NCI-H1092 (cell line): ENCODE measurements around the gene PRR23E.

Experiments used
- DNase-seq: peaks from one replicate; lab custom pipeline; 2025; lab: John Stamatoyannopoulos, UW

PRR23E gene

GRCh38 chr3:127184870-127185216 is 8.1 kb upstream of the PRR23E start:
- DNase-seq: no peak

GRCh38 chr3:127185268-127185667 is 7.7 kb upstream of the PRR23E start:
- DNase-seq: no peak

- no peak for DNase-seq
Observed at GRCh38 chr3:127185962-127186674, 6.8 kb upstream of the PRR23E start.

DNA sequence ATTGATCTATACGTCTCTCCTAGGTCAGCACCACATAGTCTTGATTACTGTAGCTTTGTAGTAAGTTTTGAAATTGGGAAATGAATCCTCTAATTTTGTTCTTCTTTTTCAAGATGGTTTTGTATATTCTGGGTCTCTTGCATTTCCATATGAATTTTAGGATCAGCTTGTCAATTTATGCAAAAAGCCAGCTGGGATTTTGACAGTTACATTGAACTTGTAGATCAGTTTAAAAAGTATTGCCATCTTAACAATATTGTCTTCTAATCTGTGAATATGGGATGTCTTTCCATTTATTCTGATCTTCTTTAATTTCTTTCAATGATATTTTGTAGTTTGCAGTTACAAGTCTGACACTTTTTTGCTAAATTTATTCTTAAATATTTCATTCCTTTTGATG is 5.6 kb upstream of the PRR23E start:
- no peak for DNase-seq

- DNase-seq: no peak
Observed at GRCh38 chr3:127193341-127193740, 410 bp downstream of the PRR23E start.

DNA sequence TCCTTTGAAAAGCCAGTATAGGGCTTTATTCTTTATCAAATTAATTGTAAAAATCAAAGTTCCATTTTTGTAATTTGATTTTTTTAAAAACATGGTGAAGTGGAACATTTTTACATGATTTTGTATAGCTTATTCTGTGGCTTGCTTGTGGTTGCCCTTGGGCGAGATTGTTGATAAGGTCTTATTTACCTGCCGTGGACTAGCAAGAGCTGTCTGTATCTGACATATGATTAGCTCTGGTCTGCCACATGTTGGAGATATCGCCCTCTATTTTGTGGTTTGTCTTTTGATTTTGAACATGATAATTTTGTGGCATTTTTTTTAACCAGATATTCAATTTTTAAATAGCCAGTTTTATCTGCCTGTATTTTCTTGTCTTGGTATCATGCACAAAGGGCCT is 844 bp downstream of the PRR23E start:
- DNase-seq: no peak

DNA sequence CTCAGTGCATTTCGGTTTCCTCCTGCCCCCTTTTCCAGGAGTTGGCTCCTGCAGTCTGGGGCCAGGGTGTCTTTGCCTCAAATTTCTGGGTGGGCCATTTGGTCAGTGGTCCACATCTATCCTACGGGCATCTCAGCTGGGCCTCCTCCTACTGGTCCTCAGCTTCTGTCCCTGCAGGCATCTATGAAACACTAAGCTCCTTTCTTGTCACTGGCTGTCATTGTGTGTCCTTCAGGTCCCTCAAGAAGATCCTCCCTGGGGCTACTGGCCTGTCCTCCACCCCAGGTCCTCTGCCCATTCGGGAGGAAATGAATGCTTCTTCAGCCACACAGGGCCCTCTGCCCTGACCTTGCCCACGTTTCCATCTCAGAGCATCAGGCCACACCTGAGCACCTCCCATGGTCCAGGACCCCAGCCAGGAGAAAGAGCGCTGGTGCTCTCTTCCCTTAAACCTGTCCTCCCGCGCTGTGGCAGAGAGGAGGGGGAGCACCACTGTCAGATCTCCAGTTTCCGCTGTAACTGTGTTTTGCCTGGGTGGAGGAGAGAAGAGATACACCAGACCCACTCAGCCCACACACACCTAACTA is 1.8 kb downstream of the PRR23E start:
- no peak for DNase-seq

GRCh38 chr3:127195417-127195816 is 2.5 kb downstream of the PRR23E start:
- no peak for DNase-seq

GRCh38 chr3:127196002-127196401 is 3.1 kb downstream of the PRR23E start:
- DNase-seq: no peak

DNA sequence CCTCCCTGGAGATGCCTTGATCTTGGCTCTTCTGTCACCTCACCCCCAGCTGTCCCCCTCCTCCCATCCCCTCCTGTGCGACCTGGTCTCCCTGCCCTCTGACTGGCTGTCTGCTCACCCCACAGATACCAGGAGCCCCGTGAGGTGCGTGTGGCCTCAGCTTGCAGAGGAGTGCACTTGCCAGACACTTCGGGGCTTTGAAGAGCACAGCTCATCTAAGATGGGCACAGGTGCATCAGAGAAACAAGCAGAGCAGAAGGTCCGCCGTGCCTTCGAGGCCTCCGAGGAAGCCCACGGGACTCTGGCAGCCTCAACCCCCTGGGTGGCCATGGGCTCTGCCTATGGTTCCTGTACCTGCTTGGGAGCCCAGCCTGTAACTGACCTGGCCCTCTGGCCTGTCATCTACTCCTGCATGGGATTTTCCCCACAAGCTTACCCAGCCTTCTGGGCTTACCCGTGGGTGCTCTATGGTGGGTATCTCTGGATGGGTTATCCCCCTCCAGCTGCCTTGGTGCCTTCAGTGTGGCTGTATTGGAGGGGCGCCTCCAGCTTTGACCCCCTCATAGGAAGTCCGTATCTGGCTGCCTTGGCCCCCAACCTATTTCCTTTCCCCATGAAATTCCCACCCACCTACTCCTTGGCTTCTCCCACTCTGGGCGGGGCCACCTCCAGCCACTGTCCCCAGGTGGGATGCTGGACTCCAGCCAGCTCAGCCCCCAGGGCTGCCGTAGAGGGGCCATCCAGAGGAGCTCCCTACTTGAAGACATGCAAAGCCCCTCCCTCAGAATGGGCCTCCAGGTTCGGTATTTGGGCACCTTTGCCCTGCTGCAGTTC is 3.8 kb downstream of the PRR23E start:
- no peak for DNase-seq

DNA sequence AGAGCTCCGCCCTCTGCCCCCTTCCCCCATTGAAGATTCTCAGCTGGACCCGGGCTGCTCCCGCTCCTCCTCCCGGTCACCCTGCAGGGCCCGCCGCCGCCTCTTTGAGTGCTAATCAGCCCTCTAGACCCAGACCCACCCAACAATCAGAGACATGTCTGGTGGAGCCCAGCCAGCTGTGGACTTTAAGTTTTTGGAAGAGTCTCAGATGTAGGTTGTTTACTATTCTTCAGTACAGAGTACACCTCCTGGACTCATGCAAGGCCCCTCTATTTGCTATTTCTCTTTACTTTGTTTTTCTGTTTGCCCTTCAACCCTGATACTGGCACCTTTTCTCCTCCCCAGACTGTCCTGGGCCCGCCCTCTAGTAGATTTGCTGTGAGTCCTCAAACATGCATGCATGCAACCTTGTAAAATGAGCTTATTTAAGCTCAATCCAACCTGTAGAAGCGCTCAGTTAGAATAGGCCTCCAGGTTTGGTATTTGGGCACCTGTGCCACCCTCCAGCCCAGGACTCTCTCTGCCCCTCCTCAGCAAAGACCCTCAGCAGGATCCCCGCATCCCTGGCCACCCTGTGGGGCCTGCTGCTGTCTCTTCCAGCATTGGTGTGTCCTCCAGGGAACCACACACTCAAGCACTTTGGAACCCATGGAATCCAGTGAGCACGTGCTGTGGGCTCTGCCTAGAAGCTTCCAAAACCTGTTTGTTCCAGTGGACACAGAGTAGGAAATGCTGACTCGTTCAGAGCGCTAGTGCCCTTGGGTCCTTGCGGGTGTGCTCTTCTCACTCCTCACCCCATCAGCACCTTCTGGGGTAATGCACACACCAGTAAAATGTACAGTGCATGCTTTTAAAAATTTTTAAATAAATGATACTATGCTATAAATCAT is 4.6 kb downstream of the PRR23E start:
- DNase-seq: no peak

DNA sequence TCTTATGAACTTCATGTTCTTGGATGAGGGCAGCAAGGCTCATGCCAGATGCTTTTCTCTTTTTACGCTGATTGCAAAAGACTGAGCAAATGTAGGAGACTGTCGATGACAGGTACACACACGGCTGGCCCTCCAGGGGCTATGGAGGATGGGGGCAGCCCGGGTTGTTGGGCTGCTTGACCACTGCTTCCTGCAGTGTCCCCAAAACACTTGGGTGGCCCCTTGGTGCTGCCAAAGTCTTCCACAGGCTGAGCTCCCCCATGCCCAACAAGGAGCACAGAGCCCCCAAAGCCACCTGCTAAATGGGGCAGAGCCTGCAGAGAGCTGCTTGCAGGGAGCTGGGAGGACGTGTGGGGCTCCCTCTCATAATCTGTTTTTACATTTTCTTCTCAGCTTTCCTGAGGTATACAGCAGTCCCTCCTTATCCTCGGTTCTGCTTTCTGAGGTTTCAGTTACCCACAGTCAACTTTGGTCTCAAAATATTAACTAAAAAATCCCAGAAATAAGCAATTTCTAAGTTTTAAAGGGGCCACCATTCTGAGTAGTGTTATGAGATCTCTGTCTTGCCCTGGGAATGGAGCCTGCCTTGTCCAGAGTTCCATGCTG is 7.3 kb downstream of the PRR23E start:
- DNase-seq: no peak

DNA sequence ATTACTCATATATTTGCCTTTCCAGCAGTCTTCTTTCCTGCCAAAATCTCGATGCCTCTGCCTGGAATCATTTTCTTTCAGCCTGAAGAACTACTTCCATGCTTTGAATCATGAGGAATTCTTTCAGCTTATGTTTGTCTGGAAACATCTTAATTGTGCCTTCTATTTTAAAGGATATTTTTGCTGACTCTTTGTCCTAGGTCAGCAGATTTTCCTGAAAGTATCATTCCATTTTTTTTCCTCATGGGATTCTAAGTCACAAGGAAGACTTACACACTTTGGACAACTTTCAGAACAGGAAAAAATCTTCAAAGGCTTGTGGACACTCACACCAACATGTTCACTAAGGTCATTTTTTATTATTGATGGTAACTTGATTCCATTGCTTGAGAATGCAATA is 10.1 kb downstream of the PRR23E start:
- no peak for DNase-seq

GRCh38 chr3:127204841-127205582 is 12.1 kb downstream of the PRR23E start:
- no peak for DNase-seq

DNA sequence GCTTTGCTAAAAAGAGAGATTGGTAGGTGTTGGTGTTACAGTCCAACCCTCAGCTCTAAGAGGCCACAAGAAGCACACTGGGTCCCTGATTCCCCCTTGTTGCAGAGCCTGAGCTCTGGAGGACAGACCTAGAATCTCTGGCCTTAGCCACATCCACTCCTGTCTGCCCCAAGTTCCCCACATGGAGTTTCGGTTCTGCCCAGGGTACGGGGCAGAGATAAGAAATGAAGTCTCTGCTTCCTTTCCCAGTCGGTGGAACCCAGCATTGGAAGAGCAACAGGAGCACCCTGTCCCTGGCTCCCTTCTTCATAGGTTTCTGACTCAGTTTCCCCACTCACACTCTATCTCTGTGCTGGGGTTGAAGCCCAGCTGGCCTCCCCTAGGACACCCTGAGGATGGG is 13.2 kb downstream of the PRR23E start:
- DNase-seq: no peak

DNA sequence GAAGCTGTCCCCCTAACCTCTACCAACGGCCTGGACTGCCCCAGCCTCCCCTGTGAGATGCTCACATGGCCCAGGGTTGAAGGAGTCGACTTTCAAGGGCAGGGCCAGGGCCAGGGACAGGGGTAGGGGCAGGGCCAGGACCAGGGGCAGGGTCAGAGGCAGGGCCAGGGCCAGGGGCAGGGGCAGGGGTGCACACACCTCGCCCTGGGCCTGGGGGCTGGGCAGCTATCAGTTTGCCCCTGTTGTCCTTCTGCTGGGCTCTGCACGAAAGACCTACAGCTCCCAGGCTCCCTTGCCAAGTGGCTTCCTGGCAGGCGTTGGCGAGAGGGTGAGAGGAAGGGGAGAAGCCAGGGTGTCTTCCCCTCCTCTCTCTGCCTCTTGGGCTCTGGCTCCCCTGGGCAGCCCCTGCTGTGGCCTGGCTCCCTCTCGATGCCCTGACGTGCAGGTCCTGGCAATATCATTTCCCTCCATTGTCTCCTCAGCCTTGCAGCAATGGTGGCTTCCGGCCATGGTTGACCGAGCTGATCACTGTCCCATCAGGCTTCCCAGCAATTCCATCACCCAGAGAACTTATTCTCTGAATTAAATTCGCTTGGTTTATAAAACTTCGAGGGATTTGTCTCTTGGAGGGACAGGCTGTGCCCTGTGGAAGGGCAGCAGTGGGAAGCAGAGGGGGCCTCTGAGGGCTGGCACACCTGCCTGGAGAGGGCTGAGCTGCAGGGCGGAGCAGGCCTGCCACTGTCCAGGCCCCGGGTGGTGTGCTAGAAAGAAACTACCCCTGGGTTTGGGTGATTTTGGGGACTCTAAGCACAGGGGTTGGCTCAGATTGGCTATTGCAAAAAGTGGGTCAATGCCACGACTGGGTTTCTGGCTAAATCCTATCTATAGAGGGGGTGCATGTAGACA is 13.9 kb downstream of the PRR23E start:
- DNase-seq: no peak

DNA sequence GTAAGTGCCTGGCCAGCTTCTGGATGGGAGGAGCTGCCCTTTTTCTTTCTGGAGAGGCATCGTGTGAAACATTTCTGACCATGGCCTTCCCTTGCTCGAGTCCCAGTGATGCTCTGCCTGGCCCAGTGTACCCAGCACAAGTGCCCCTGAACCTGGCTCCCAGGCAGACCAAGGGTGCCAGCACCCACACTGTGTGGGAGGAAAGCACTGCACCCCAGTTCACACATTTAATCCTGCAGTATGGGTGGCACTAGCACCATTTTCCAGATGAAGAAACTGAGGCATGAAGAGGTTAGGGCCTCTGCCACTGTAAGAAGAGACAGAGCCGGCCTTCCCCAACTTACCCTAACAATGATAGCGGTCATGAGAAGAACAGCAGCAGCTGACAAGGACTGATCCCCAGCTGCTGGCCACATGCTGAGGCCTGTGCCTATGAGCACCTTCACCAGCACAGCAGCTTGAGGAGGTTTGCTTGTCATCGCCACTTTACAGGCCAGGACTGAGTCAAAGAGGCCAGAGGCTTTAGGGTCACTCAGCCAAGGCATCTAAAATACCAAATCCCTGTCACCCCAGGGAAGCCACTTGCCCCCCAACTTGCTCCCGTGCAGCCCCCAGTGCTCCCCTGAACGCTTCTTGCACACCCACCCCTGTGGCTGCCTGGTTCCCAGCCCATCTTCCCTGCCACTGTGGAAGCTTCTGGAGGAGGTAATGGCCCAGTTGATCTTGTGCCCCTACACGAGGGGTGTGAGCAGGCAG is 15.0 kb downstream of the PRR23E start:
- no peak for DNase-seq

DNA sequence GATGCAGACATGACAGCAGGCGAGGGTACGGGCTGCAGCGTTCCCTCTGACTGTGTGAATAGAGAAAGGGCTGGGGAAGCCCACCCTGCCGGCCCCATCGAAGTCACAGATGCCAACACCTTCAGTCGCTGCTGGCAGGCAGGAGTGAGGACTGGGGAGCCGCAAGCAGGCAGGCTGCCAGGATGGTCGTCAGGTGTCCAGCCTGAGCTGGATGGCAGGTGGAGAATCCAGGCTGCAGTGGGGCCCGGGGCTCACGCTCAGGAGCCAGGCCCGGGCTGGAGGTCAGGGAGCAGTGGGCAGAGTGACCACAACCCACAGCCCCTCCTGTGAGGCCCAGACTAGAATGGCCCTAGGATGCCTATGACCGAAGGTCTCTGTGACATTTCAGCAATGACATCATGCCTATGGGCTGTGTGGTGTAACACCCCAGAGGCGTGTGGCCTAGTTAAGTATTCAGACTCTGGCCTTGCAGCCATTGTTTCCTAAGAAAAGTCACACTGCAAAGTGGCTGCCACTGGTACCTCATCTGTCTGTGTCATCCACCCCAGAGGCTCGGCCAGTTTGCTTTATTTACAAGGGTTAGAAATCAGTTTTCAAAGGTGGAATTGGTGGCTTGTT is 15.7 kb downstream of the PRR23E start:
- DNase-seq: no peak
